ENCODE results near the gene CRLF1.
"Not testable (repeated sequence)": the region's sequence is repeated elsewhere in the genome, so short reads cannot be mapped to it uniquely, and the experiment has no call there.

Gene CRLF1

GRCh38 chr19:18595475-18595874, 11.1 kb downstream of the CRLF1 start:
- Histone ChIP-seq H3K27ac (ENCODE audit: low read depth, low read length) (no peak overlapping the region), H3K9me3 (ENCODE audit: control insufficient read depth, insufficient read depth, low read depth, low read length) (no peaks in the 10 kb centered on the region), H3K9ac (ENCODE audit: low read length) (no peak overlapping the region), H3K4me3 (ENCODE audit: low read depth, low read length) (no peak overlapping the region), H3K4me1 (ENCODE audit: control insufficient read depth, insufficient read depth, low read length) (peaks cover 43% of the 10 kb centered on the region), H3K27me3 (ENCODE audit: control insufficient read depth, insufficient read depth, low read length) (peaks cover 22% of the 10 kb centered on the region), H3K36me3 (ENCODE audit: control insufficient read depth, insufficient read depth, low read length) (peaks cover 5% of the 10 kb centered on the region)

GRCh38 chr19:18594824-18595373, 11.7 kb downstream of the CRLF1 start:
- H3K4me3 ChIP-seq (ENCODE audit: low read depth, low read length): peak overlapping the region; percentile 45
- no peak overlapping the region for H3K27ac ChIP-seq (ENCODE audit: low read depth, low read length)
- peaks cover 20% of the 10 kb centered on the region for H3K27me3 ChIP-seq (ENCODE audit: control insufficient read depth, insufficient read depth, low read length)
- peak overlapping the region; percentile 38 for H3K9ac ChIP-seq (ENCODE audit: low read length)
- H3K36me3 ChIP-seq (ENCODE audit: control insufficient read depth, insufficient read depth, low read length): peaks cover 5% of the 10 kb centered on the region
- H3K4me1 ChIP-seq (ENCODE audit: control insufficient read depth, insufficient read depth, low read length): peaks cover 43% of the 10 kb centered on the region
- no peaks in the 10 kb centered on the region for H3K9me3 ChIP-seq (ENCODE audit: control insufficient read depth, insufficient read depth, low read depth, low read length)

- Histone ChIP-seq H3K27me3 (ENCODE audit: control insufficient read depth, insufficient read depth, low read length) (peaks cover 13% of the 10 kb centered on the region), H3K4me3 (ENCODE audit: low read depth, low read length) (peak overlapping the region; percentile 45), H3K4me1 (ENCODE audit: control insufficient read depth, insufficient read depth, low read length) (peaks cover 43% of the 10 kb centered on the region), H3K9ac (ENCODE audit: low read length) (peak overlapping the region; percentile 38), H3K27ac (ENCODE audit: low read depth, low read length) (peak overlapping the region; percentile 10; the same call in 1 of the 2 replicates), H3K9me3 (ENCODE audit: control insufficient read depth, insufficient read depth, low read depth, low read length) (no peaks in the 10 kb centered on the region), H3K36me3 (ENCODE audit: control insufficient read depth, insufficient read depth, low read length) (peaks cover 5% of the 10 kb centered on the region)
Observed at GRCh38 chr19:18594096-18594823, 12.3 kb downstream of the CRLF1 start.

DNA sequence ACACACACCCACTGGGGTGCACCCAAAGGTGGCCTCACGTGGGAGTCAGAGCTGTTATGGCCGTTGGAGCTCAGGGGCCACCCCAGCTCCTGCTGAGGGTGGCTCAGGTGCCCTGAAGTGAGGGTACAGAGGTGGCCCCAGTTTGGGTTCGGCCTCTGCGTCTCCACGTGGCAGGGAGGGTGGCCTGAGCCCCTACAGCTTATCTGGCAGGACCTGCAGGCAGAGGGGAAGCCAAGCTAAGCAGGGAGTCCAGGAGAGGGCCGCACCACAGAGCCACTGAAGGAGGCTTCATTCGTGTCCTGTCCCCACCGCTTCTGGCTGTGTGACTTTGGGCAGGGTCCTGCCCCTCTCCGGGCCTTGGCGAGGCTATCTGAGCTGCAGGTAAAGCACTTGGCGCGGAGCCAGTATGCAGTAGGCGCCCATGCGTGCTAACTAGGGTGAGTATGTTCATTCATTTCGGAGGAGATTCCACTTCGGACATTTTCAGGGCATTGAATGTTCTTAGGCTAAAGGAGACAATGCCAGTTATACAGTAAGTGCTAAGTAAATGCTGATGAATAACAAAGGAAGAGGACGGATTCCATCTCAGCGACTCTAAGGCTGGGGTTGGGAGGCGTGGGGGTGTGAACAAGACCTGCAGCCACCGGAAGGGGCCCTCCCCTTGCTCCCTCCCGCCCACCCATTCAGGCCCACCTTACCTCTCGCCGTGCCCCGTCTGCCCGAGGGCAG, 13.1 kb downstream of the CRLF1 start:
- H3K9me3 ChIP-seq (ENCODE audit: control insufficient read depth, insufficient read depth, low read depth, low read length): no peaks in the 10 kb centered on the region
- H3K36me3 ChIP-seq (ENCODE audit: control insufficient read depth, insufficient read depth, low read length): peaks cover 5% of the 10 kb centered on the region
- peak overlapping the region; percentile 45 for H3K4me3 ChIP-seq (ENCODE audit: low read depth, low read length)
- H3K27me3 ChIP-seq (ENCODE audit: control insufficient read depth, insufficient read depth, low read length): peaks cover 8% of the 10 kb centered on the region; the same call in 1 of the 2 replicates
- peak overlapping the region; percentile 45 for H3K9ac ChIP-seq (ENCODE audit: low read length)
- no peak overlapping the region for H3K27ac ChIP-seq (ENCODE audit: low read depth, low read length)
- H3K4me1 ChIP-seq (ENCODE audit: control insufficient read depth, insufficient read depth, low read length): peaks cover 40% of the 10 kb centered on the region

DNA sequence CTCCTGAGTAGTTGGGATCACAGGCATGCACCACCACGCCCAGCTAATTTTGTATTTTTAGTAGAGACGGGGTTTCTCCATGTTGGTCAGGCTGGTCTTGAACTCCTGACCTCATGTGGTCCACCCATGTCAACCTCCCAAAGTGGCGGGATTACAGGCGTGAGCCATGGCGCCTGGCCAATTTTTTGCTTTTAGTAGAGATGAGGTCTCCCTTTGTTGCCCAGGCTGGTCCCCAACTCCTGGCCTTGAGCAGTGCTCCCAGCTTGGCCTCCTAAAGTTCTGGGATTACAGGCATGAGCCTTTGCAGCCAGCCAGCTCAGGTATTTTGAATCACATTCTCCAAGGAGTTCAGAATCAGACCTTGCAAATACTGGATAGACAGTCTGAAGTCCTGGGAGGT, 13.9 kb downstream of the CRLF1 start:
- H3K27me3 ChIP-seq (ENCODE audit: control insufficient read depth, insufficient read depth, low read length); H3K9me3 ChIP-seq (ENCODE audit: control insufficient read depth, insufficient read depth, low read depth, low read length); H3K27ac ChIP-seq (ENCODE audit: low read depth, low read length); H3K4me3 ChIP-seq (ENCODE audit: low read depth, low read length); H3K9ac ChIP-seq (ENCODE audit: low read length); H3K36me3 ChIP-seq (ENCODE audit: control insufficient read depth, insufficient read depth, low read length): not testable (repeated sequence)
- H3K4me1 ChIP-seq (ENCODE audit: control insufficient read depth, insufficient read depth, low read length): peaks cover 41% of the 10 kb centered on the region

DNA sequence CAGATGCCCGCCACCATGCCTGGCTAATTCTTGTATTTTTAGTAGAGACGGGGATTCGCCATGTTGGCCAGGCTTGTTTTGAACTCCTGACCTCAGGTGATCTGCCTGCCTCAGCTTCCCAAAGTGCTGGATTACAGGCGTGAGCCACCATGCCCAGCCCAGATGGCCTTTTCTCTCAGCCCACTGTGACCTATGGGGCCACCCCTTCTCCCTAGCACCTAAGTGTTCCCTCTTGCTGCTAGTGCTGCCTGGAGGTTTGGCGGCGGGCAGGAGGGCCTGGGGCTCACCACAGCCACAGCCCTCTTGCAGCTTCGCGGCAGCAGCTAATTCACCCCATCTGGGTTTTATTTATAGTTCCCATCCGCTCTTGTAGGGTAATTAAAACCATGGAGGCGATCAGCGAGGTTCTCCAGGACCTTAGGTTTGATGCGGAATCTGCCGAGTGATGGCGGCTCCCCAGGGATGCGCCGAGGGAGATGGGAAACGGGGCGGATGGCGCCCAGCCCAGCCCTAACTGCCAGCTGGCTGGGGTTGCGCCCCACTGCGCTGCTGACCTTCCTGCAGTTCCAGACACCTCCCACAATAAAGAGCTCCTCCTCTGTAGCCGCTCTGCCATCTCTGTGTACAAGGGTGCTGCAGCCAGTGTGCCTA, 14.7 kb downstream of the CRLF1 start:
- no peak overlapping the region for H3K27ac ChIP-seq (ENCODE audit: low read depth, low read length)
- H3K9ac ChIP-seq (ENCODE audit: low read length): no peak overlapping the region
- peaks cover 5% of the 10 kb centered on the region for H3K36me3 ChIP-seq (ENCODE audit: control insufficient read depth, insufficient read depth, low read length)
- peaks cover 36% of the 10 kb centered on the region for H3K4me1 ChIP-seq (ENCODE audit: control insufficient read depth, insufficient read depth, low read length)
- no peaks in the 10 kb centered on the region for H3K9me3 ChIP-seq (ENCODE audit: control insufficient read depth, insufficient read depth, low read depth, low read length)
- H3K4me3 ChIP-seq (ENCODE audit: low read depth, low read length): no peak overlapping the region
- H3K27me3 ChIP-seq (ENCODE audit: control insufficient read depth, insufficient read depth, low read length): 0 out of 2 replicates have a peak, but pooled peaks cover 5% of the 10 kb centered on the region

DNA sequence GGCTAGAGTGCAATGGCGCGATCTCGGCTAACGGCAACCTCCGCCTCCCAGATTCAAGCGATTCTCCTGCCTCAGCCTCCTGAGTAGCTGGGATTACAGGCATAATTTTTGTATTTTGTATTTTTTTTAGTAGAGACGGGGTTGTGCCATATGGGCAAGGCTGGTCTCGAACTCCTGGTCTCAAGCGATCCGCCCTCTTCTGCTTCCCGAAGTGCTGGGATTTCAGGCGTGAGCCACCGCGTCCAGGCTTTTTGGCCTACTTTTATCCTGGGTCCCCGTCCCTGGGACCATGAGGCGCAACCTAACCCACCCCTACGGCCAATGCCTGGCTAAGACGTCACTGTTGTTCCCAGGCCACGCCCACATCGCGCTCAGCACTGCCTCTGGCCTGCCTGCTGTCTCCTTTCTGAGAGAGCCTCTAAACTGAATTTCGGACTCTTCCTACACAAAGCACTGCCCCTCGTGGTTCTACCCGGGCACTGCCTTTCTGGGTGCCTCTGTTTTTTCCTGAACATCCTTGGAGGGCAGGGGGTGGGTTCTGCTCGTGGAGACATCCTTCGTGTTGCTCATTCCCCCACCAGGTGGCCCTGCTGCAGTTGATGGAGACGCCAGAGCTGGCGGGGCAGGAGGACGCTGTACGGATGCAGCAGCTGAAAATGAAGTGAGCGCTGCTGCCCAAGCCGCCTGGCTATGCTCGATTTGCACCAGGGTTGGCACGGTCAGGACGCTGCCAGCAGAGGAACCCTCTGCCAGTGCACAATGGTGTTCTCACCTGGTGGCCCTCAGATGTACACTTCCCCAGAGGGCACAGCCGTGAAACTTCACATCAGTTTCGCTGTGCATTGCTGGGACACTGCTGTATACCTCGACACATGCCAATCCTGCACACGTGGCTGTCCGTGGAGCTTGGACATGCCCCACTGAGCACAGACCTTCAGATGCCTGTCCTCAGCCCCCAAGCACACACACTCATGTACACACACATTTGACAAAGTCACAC, 16.0 kb downstream of the CRLF1 start:
- Histone ChIP-seq H3K27ac (ENCODE audit: low read depth, low read length) (no peak overlapping the region), H3K9ac (ENCODE audit: low read length) (peak overlapping the region; percentile 49), H3K4me1 (ENCODE audit: control insufficient read depth, insufficient read depth, low read length) (peaks cover 29% of the 10 kb centered on the region)

DNA sequence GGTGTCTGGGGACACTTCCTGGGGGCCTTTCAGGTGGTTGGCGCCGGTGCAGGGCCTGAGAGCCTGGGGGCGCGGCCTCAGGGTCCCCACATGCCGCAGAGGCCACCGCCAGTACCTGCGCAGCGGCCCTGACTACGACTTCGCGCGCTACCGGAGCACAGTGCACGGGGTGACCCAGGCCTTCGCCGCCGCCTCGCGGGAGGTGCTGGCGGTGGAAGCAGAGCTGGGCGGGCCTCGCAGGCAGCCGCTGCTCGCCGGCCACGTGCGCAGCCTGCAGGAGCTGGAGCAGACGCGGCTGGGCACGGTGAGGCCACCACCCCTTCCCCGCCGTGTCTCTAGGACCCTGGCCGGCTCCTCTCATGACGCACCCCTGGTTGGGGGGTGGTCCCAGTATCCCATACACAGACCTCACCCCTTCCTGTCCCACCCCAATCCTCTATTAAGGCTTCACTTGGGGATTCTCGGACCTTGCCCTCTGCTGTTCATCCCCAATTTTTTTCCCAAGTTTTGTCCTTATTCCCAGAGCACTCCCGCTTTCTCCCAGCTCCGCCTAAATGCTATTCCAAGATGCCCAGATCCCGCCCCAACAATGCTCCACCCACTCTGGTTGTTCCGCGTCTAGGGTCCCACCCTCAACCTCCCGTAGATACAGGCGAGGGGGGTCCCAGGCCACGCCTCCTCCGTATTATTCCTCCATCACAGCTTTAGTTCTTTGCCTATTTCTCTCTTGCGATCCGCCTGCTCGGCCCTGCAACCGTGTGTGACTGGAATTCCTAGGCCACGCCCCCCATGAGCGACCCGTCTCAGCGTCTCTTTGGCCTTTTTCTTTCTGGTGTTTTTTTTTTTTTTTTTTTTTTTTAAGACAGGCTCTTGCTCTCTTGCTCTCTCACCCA, 17.0 kb downstream of the CRLF1 start:
- no peaks in the 10 kb centered on the region for H3K27me3 ChIP-seq (ENCODE audit: control insufficient read depth, insufficient read depth, low read length)
- peaks cover 21% of the 10 kb centered on the region for H3K4me1 ChIP-seq (ENCODE audit: control insufficient read depth, insufficient read depth, low read length)
- H3K36me3 ChIP-seq (ENCODE audit: control insufficient read depth, insufficient read depth, low read length): peaks cover 5% of the 10 kb centered on the region
- H3K9ac ChIP-seq (ENCODE audit: low read length): peak overlapping the region; percentile 95
- peak overlapping the region; percentile 96 for H3K4me3 ChIP-seq (ENCODE audit: low read depth, low read length)
- H3K9me3 ChIP-seq (ENCODE audit: control insufficient read depth, insufficient read depth, low read depth, low read length): no peaks in the 10 kb centered on the region
- H3K27ac ChIP-seq (ENCODE audit: low read depth, low read length): peak overlapping the region; percentile 95

More for the DNA sequence above, 16.0 kb downstream of the CRLF1 start:
- peaks cover 5% of the 10 kb centered on the region for H3K36me3 ChIP-seq (ENCODE audit: control insufficient read depth, insufficient read depth, low read length)
- 0 out of 2 replicates have a peak, but pooled peaks cover 3% of the 10 kb centered on the region for H3K27me3 ChIP-seq (ENCODE audit: control insufficient read depth, insufficient read depth, low read length)
- peak overlapping the region; percentile 96 for H3K4me3 ChIP-seq (ENCODE audit: low read depth, low read length)
- H3K9me3 ChIP-seq (ENCODE audit: control insufficient read depth, insufficient read depth, low read depth, low read length): no peaks in the 10 kb centered on the region

DNA sequence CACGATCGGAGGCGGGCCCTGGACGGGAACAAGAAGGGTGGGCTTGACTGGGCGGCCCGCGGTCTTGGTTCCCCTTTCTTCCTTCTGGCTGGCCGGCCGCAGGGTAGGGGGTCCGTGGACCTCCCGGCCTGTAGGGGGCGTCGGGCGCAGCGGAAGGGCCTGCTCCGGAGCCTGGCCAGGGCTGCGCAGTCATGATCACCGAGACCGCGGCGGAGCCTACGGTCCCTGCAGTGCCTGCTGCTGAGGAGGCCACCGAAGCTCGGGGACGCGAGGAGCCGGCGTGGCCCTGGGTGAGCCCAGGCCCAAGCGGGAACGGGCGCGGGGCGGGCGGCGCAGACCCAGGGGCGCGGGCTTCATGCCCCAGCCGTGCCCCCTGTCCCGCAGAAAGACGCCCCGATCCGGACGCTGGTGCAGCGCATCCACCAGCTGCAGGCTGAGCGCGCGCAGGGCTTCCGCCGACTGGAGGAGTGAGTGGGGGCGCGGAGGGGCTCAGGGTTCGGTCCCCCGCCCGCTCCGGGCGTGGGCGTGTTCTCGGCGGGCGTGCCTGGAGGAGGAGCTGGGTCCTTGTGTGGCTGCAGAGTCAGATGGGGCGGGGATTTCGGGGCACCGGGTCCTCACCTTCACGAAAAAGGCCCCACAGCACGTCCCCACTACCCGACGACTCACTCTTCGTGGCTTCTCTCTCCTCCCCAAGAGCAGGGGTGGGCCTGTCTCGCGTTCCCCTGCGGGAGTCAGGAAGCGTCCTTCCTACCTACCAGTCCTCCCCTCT, 17.8 kb downstream of the CRLF1 start, which contains the start of gene REX1BD:
REX1BD (plus strand) TSS at position 188 of the 769 bp plus-strand sequence; CDS start at position 192, 4 bp downstream.
- Histone ChIP-seq H3K9ac (ENCODE audit: low read length) (peak within 1 kb of the TSS; percentile 95), H3K4me1 (ENCODE audit: control insufficient read depth, insufficient read depth, low read length) (peaks cover 20% of the 10 kb centered on the region), H3K27me3 (ENCODE audit: control insufficient read depth, insufficient read depth, low read length) (no peaks in the 10 kb centered on the region)

More for the DNA sequence above, 17.8 kb downstream of the CRLF1 start, which contains the start of gene REX1BD:
- Histone ChIP-seq H3K9me3 (ENCODE audit: control insufficient read depth, insufficient read depth, low read depth, low read length) (no peaks in the 10 kb centered on the region), H3K27ac (ENCODE audit: low read depth, low read length) (peak within 1 kb of the TSS; percentile 95), H3K4me3 (ENCODE audit: low read depth, low read length) (peak within 1 kb of the TSS; percentile 96), H3K36me3 (ENCODE audit: control insufficient read depth, insufficient read depth, low read length) (peaks cover 5% of the 10 kb centered on the region)

Measured in HUES6 (cell line).